ENCODE measurements around the gene NARF. TPM values are rescaled to one million over a fixed set of nuclear protein-coding genes. Genes with fewer than 3 reads are reported as not detected.

The NARF gene
- total and polyA plus RNA-seq, 4 experiments from 2014 or later, result 80.8 to 146 (median 88.5) TPM

DNA sequence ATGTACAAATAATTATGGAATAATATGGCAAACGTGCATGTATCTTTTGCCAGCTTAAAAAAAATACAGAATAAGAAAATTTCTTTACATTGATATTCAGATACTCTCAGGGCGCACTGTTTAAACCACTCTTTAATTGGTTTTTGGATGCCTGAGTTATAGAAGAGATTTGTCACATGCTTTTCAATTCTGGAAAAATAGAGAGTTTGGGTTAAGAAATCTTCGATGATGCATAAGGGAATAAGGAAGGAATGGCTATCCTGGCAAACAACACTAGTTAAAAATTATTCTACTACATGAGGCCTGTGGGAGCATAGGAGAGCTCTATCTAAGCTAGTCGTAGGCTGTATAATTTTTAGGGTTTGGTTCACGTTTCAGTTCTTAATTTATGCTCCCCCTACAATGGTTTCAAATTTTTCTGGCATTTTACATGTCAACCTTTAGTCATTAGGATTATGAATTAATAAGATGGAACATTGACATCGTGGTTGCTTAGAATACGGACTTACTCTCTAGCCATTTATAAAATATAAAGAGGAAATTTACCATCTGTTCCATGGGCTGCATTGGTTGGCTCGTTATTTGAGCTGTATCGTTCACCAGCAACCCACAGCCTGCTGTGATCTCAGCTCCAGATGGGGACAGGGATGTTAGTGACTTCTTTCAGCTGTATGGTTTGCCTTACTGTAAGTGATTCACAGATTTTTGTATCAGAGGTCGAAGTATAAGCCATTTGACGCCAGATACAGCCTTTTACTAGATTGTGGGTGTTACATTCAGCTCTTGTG is 15.9 kb downstream of the NARF start:
- no peak overlapping the region for H3K27ac ChIP-seq (ENCODE audit: low read depth, low read length)
- CTCF ChIA-PET (ENCODE audit: partially characterized antibody), result no interaction called here
- H3K4me1 Mint-ChIP-seq, result peaks cover 3 to 15% (median 5%) of the 10 kb centered on the region in 4 donors
- no peaks in the 10 kb centered on the region for H3K4me1 ChIP-seq (ENCODE audit: insufficient read depth, low read length)
- no peak for DNase-seq
- POLR2A ChIA-PET (ENCODE audit: partially characterized antibody), result interaction anchor here (0.6 to 1.3 kb wide), 2 partner anchors 16 to 43 kb away, joined by 3 to 6 read pairs; partner anchors contain the start of gene NARF
- peaks cover 26 to 47% of the 10 kb centered on the region in 2 donors for H3K36me3 Mint-ChIP-seq
- H3K4me3 Mint-ChIP-seq, result no peak overlapping the region
- peak overlapping the region in 2 of 7 donors; percentile 4 to 31 for H3K27ac Mint-ChIP-seq
- H3K9me3 ChIP-seq (ENCODE audit: control insufficient read depth in 1 of 2, low read length in 2 of 2), result no peaks in the 10 kb centered on the region
- no peaks in the 10 kb centered on the region for H3K9me3 Mint-ChIP-seq
- peaks cover 42% of the 10 kb centered on the region for H3K36me3 ChIP-seq (ENCODE audit: insufficient read depth, low read length)
- H3K27me3 ChIP-seq (ENCODE audit: insufficient read depth, low read length), result no peaks in the 10 kb centered on the region
- no peaks in the 10 kb centered on the region for H3K27me3 Mint-ChIP-seq
- intact Hi-C loops (cut with micrococcal nuclease), result no loop called here
- no peak overlapping the region for H3K4me3 ChIP-seq (ENCODE audit: low read length in 2 of 2)

DNA sequence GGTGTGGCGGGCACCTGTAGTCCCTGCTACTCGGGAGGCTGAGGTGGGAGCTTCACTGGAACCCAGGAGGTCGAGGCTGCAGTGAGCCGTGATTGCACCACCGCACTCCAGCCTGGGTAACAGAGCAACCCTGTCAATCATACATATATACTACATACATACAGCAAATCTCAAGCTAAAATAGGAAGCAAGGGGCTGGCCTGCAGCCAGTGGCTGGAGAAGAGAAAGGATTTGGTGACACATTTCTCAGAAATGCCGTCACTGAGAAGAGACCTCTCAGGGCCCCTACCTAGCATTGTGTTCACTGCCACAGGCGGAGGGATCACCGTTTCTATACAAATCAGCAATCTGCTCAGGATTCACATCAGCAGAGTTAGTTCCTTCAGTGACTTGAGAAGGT is 16.9 kb downstream of the NARF start:
- Histone ChIP-seq H3K4me1 (ENCODE audit: insufficient read depth, low read length) (no peaks in the 10 kb centered on the region), H3K4me3 (ENCODE audit: low read length in 2 of 2) (no peak overlapping the region), H3K27me3 (ENCODE audit: insufficient read depth, low read length) (no peaks in the 10 kb centered on the region), H3K36me3 (ENCODE audit: insufficient read depth, low read length) (peaks cover 45% of the 10 kb centered on the region), H3K27ac (ENCODE audit: low read depth, low read length) (no peak overlapping the region), H3K9me3 (ENCODE audit: control insufficient read depth in 1 of 2, low read length in 2 of 2) (no peaks in the 10 kb centered on the region)
- ChIA-PET POLR2A (ENCODE audit: partially characterized antibody) (no interaction called here), CTCF (ENCODE audit: partially characterized antibody) (no interaction called here)
- DNase-seq, result no peak
- Mint-ChIP-seq H3K27me3 (no peaks in the 10 kb centered on the region), H3K36me3 (peaks cover 26 to 49% of the 10 kb centered on the region in 2 donors), H3K4me1 (peaks cover 3 to 16% (median 5%) of the 10 kb centered on the region in 4 donors), H3K4me3 (no peak overlapping the region), H3K27ac (no peak overlapping the region), H3K9me3 (no peaks in the 10 kb centered on the region)
- intact Hi-C loops (cut with micrococcal nuclease), result no loop called here

DNA sequence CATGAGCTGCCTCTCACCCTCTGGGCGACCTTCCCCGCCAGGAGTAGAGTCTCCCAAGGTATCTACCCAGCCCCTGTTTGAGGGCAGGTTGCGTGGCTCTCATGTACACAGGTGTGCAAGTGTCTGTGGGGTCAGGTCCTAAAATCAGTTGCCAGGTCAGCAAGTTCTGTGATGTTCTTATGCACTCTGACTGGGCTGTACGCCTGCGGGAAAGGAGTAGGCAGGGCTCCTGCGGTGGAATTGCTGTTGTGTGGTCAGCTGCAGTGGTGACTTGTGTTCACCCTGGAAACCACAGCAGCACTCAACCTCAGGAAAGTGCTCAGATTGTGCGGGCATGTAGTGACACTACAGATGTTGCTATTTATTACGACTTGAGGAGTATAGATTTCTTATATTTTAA is 19.4 kb downstream of the NARF start:
- peak overlapping the region; percentile 1 for H3K27ac ChIP-seq (ENCODE audit: low read depth, low read length)
- Mint-ChIP-seq H3K4me3 (no peak overlapping the region), H3K9me3 (no peaks in the 10 kb centered on the region), H3K4me1 (peaks cover 3 to 16% (median 5%) of the 10 kb centered on the region in 4 donors), H3K27me3 (no peaks in the 10 kb centered on the region), H3K36me3 (peaks cover 24 to 57% of the 10 kb centered on the region in 2 donors), H3K27ac (peak overlapping the region in 5 of 7 donors; percentile 35 to 75 (median 63))
- no peak overlapping the region for H3K4me3 ChIP-seq (ENCODE audit: low read length in 2 of 2)
- intact Hi-C loops (cut with micrococcal nuclease), result no loop called here
- no peak for DNase-seq
- CTCF ChIA-PET (ENCODE audit: partially characterized antibody), result interaction anchor here (0.9 kb wide), 1 partner anchor 73 kb away, joined by 3 read pairs; no protein-coding TSS in a partner anchor
- no peaks in the 10 kb centered on the region for H3K4me1 ChIP-seq (ENCODE audit: insufficient read depth, low read length)
- no peaks in the 10 kb centered on the region for H3K9me3 ChIP-seq (ENCODE audit: control insufficient read depth in 1 of 2, low read length in 2 of 2)
- POLR2A ChIA-PET (ENCODE audit: partially characterized antibody), result no interaction called here
- H3K36me3 ChIP-seq (ENCODE audit: insufficient read depth, low read length), result peaks cover 58% of the 10 kb centered on the region
- H3K27me3 ChIP-seq (ENCODE audit: insufficient read depth, low read length), result no peaks in the 10 kb centered on the region

DNA sequence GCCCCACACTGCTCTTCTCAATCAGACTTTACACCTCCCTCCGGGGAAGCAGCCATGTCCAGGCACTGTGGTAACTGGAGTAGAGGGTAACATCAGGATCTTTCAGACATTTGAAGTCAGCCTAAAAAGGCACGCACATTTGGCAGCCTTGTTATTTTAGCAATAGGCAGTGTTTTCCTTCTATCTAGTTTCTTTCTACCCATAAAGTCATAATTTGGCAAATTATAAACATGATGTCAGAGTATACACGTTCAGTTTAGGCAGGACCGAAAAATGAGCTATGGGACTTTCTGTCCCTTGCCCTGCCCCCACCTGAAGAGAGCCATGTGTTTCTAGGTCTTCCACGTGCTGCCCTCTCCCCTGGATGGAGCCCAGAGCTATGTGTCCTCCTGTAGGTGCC is 21.1 kb downstream of the NARF start:
- Mint-ChIP-seq H3K4me3 (no peak overlapping the region), H3K9me3 (no peaks in the 10 kb centered on the region), H3K27me3 (no peaks in the 10 kb centered on the region), H3K4me1 (peaks cover 3 to 17% (median 5%) of the 10 kb centered on the region in 4 donors), H3K27ac (peak overlapping the region in 1 of 7 donors; percentile 41), H3K36me3 (peaks cover 29 to 62% of the 10 kb centered on the region in 2 donors)
- intact Hi-C loops (cut with micrococcal nuclease), result no loop called here
- no peaks in the 10 kb centered on the region for H3K4me1 ChIP-seq (ENCODE audit: insufficient read depth, low read length)
- H3K27ac ChIP-seq (ENCODE audit: low read depth, low read length), result no peak overlapping the region
- H3K36me3 ChIP-seq (ENCODE audit: insufficient read depth, low read length), result peaks cover 61% of the 10 kb centered on the region
- H3K9me3 ChIP-seq (ENCODE audit: control insufficient read depth in 1 of 2, low read length in 2 of 2), result no peaks in the 10 kb centered on the region
- ChIA-PET CTCF (ENCODE audit: partially characterized antibody) (no interaction called here), POLR2A (ENCODE audit: partially characterized antibody) (interaction anchor here (1.6 kb wide), 1 partner anchor 18 kb away, joined by 4 read pairs; no protein-coding TSS in a partner anchor)
- H3K4me3 ChIP-seq (ENCODE audit: low read length in 2 of 2), result no peak overlapping the region
- no peaks in the 10 kb centered on the region for H3K27me3 ChIP-seq (ENCODE audit: insufficient read depth, low read length)
- no peak for DNase-seq

DNA sequence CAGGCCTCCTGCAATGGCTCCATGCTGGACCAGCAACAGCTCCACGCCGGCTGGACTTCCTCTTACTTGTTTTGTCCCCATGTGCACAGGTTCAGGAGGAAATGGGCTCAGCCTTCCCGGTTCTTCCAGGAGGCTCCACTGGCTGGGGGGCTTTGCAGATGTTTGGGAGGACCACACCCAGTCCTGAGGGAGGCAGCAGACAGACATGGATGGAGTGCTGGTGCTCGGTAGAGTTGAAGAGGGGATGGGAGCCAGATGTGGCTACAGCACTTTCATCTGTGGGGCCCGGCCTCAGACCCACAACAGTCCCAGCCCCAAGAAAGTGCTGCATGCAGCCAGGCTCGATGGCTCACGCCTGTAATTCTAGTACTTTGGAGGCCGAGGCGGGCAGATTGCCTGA is 21.8 kb downstream of the NARF start:
- POLR2A ChIA-PET (ENCODE audit: partially characterized antibody), result interaction anchor here (1.6 kb wide), 1 partner anchor 17 kb away, joined by 4 read pairs; no protein-coding TSS in a partner anchor
- H3K36me3 Mint-ChIP-seq, result peaks cover 32 to 64% of the 10 kb centered on the region in 2 donors
- peaks cover 3 to 20% (median 7%) of the 10 kb centered on the region in 4 donors for H3K4me1 Mint-ChIP-seq
- H3K27me3 ChIP-seq (ENCODE audit: insufficient read depth, low read length), result no peaks in the 10 kb centered on the region
- DNase-seq, result no peak
- H3K4me3 Mint-ChIP-seq, result no peak overlapping the region
- peaks cover 61% of the 10 kb centered on the region for H3K36me3 ChIP-seq (ENCODE audit: insufficient read depth, low read length)
- H3K4me3 ChIP-seq (ENCODE audit: low read length in 2 of 2), result no peak overlapping the region
- H3K9me3 ChIP-seq (ENCODE audit: control insufficient read depth in 1 of 2, low read length in 2 of 2), result no peaks in the 10 kb centered on the region
- intact Hi-C loops (cut with micrococcal nuclease), result no loop called here
- H3K4me1 ChIP-seq (ENCODE audit: insufficient read depth, low read length), result peaks cover under 1% of the 10 kb centered on the region
- peak overlapping the region in 1 of 7 donors; percentile 35 for H3K27ac Mint-ChIP-seq
- H3K9me3 Mint-ChIP-seq, result no peaks in the 10 kb centered on the region
- no peak overlapping the region for H3K27ac ChIP-seq (ENCODE audit: low read depth, low read length)
- H3K27me3 Mint-ChIP-seq, result no peaks in the 10 kb centered on the region
- CTCF ChIA-PET (ENCODE audit: partially characterized antibody), result no interaction called here

DNA sequence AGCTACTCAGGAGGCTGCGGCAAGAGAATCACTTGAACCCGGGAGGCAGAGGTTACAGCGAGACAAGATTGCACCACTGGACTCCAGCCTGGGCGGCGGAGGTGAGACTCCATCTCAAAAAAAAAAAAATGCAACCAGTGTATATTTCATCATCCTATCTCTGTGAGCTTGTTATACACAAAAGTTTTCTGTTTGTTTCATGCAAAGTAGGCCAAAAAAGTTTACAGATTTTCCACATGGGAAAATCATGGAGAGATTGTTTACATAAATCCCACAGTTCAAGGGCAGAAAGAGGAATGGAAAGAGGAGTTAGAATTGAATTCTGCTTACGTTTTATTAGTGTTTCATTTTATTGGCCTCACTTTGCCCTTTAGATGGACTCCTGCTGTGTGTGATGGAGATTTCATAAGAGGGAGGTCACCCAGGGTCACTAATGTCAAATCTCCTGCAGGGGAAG is 24.7 kb downstream of the NARF start:
- Histone ChIP-seq H3K27me3 (ENCODE audit: insufficient read depth, low read length) (no peaks in the 10 kb centered on the region), H3K9me3 (ENCODE audit: control insufficient read depth in 1 of 2, low read length in 2 of 2) (no peaks in the 10 kb centered on the region), H3K4me1 (ENCODE audit: insufficient read depth, low read length) (peaks cover 17% of the 10 kb centered on the region), H3K27ac (ENCODE audit: low read depth, low read length) (no peak overlapping the region), H3K36me3 (ENCODE audit: insufficient read depth, low read length) (peaks cover 67% of the 10 kb centered on the region), H3K4me3 (ENCODE audit: low read length in 2 of 2) (no peak overlapping the region)
- no peak for DNase-seq
- Mint-ChIP-seq H3K27ac (peak overlapping the region in 3 of 7 donors; percentile 29 to 64 (median 47)), H3K9me3 (no peaks in the 10 kb centered on the region), H3K4me3 (no peak overlapping the region), H3K4me1 (peaks cover 9 to 32% (median 19%) of the 10 kb centered on the region in 4 donors), H3K27me3 (no peaks in the 10 kb centered on the region), H3K36me3 (peaks cover 45 to 75% of the 10 kb centered on the region in 2 donors)
- ChIA-PET POLR2A (ENCODE audit: partially characterized antibody) (no interaction called here), CTCF (ENCODE audit: partially characterized antibody) (no interaction called here)
- intact Hi-C loops (cut with micrococcal nuclease), result no loop called here

DNA sequence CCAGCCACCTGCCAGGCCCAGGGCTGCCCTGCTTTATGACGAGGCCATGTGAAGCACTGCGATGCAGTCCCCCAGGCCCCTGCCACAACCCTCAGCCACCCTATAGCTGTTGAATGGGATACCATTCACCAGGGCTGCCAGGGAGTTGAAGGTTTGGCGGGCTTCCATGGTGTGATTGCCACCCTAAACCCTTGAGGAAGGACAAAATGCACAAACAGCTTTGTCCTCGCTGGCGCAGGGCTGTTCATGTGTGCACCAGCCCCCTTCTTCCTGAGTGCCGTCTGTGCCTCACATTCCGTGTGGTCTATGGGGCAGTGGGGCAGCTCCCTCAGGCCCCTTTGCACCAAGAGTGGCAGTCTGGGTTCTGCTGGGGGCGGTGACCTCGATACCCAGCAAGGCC is 25.3 kb downstream of the NARF start:
- Histone ChIP-seq H3K4me3 (ENCODE audit: low read length in 2 of 2) (no peak overlapping the region), H3K27me3 (ENCODE audit: insufficient read depth, low read length) (no peaks in the 10 kb centered on the region), H3K27ac (ENCODE audit: low read depth, low read length) (no peak overlapping the region), H3K4me1 (ENCODE audit: insufficient read depth, low read length) (peaks cover 17% of the 10 kb centered on the region), H3K36me3 (ENCODE audit: insufficient read depth, low read length) (peaks cover 65% of the 10 kb centered on the region), H3K9me3 (ENCODE audit: control insufficient read depth in 1 of 2, low read length in 2 of 2) (no peaks in the 10 kb centered on the region)
- H3K27me3 Mint-ChIP-seq, result no peaks in the 10 kb centered on the region
- intact Hi-C loops (cut with micrococcal nuclease), result no loop called here
- peaks cover 50 to 78% of the 10 kb centered on the region in 2 donors for H3K36me3 Mint-ChIP-seq
- H3K9me3 Mint-ChIP-seq, result no peaks in the 10 kb centered on the region
- ChIA-PET CTCF (ENCODE audit: partially characterized antibody) (no interaction called here), POLR2A (ENCODE audit: partially characterized antibody) (no interaction called here)
- H3K4me1 Mint-ChIP-seq, result peaks cover 9 to 32% (median 19%) of the 10 kb centered on the region in 4 donors
- no peak for DNase-seq
- H3K27ac Mint-ChIP-seq, result no peak overlapping the region
- no peak overlapping the region for H3K4me3 Mint-ChIP-seq

Data from CD4-positive, alpha-beta memory T cell (primary cell).